Bone marrow (tissue), 2 donors: ENCODE results near the gene ORC1.

Source experiments
- DNase-seq, 2 donors: peaks; one replicate each; lab custom pipeline; 2025; lab: John Stamatoyannopoulos, UW

ORC1 gene

DNA sequence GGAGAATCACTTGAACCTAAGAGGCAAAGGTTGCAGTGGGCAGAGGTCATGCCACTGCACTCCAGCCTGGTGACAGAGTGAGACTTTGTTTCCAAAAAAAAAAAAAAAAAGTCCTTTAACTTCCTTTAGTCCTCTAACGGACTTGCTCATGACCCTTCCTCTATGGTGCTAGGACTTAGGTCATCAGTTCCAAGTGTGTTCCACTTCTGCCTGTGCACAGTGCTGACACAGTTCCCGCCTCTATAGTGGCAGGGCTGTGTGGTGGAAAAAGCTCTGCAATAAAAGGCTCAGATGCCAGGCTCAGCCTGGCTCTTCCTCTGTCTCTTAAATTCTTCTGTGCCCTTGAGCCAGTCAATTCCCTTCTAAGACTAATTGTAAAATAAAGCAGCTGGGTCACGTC is 60.2 kb downstream of the ORC1 start:
- no peak for DNase-seq

- no peak for DNase-seq
Observed at GRCh38 chr1:52341655-52342260, 62.5 kb downstream of the ORC1 start.

- DNase-seq = no peak
Observed at GRCh38 chr1:52337439-52337838, 66.8 kb downstream of the ORC1 start.

- no peak for DNase-seq
Observed at GRCh38 chr1:52334906-52335528, 69.2 kb downstream of the ORC1 start.

GRCh38 chr1:52332411-52332810 is 71.8 kb downstream of the ORC1 start:
- no peak for DNase-seq

DNA sequence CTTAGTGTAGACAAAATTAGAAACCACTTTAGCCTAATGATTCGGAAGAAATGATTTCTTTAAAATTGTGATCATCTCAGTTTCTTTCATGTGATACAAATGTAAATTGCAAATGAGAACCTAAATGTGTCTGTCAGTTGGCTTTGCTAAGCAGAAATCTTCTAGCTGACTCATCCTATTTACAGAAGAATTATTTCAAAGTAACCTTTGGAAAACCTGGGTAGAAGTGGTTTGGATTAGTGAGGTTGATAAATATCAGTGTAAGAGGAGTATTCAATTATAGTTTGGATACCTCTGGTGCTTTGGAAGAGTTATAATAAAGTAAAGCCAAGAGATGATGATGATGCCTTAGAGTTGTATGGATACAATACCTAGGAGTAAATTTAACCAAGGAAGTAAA is 75.6 kb downstream of the ORC1 start:
- DNase-seq = no peak

- DNase-seq = no peak
Observed at GRCh38 chr1:52325786-52326185, 78.4 kb downstream of the ORC1 start.

DNA sequence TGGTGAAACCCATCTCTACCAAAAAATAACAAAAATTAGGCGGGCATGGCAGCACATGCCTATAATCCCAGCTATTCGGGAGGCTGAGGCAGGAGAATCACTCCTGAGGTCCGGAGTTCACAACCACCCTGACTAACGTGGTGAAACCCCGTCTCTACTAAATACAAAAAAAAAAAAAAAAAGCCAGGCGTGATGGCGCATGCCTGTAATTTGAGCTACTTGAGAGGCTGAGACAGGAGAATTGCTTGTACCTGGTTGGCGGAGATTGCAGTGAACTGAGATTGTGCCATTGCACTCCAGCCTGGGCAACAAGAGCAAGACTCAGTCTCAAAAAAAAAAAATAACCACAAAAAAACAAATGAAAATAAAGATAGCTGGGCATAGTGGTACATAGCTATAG is 80.5 kb downstream of the ORC1 start:
- no peak for DNase-seq
